HepG2 (cell line): ENCODE results near the gene SMIM41. TPM values are rescaled to one million over a fixed set of nuclear protein-coding genes. Genes with fewer than 3 reads are reported as not detected.

Experiments
- ARID2 ChIP-seq: sonication (generic); formaldehyde crosslinking; IDR thresholded peaks from 2 replicates; pipeline ENCODE4 v1.8.1; 2022; ENCODE audit warnings: mild to moderate bottlenecking, missing genetic modification reagents, borderline replicate concordance
- NR2F2 ChIP-seq: IDR thresholded peaks from 2 replicates; pipeline ENCODE4 v1.6.1; 2012; ENCODE audit warnings: low read depth, inconsistent platforms, borderline replicate concordance
- NRL ChIP-seq: sonication (generic); formaldehyde crosslinking; IDR thresholded peaks from 2 replicates; pipeline ENCODE4 v1.5.0; 2020; ENCODE audit warnings: missing genetic modification reagents, mild to moderate bottlenecking, moderate library complexity, borderline replicate concordance
- RXRA ChIP-seq: sonication (generic); formaldehyde crosslinking; IDR thresholded peaks from 2 replicates; pipeline ENCODE4 v1.5.1; 2020; ENCODE audit warnings: missing genetic modification reagents
- TAF1 ChIP-seq: sonication (generic); formaldehyde crosslinking; IDR thresholded peaks from 2 replicates; pipeline ENCODE4 v1.4.0; 2020; ENCODE audit warnings: missing genetic modification reagents
- UBTF ChIP-seq: sonication (generic); formaldehyde crosslinking; IDR thresholded peaks from 2 replicates; pipeline ENCODE4 v1.4.0; 2020; ENCODE audit warnings: mild to moderate bottlenecking, missing genetic modification reagents
- ZNF280B ChIP-seq: sonication (generic); formaldehyde crosslinking; IDR thresholded peaks from 2 replicates; pipeline ENCODE4 v1.5.0; 2020; ENCODE audit warnings: missing genetic modification reagents, mild to moderate bottlenecking, borderline replicate concordance
- ZNF367 ChIP-seq: sonication (generic); formaldehyde crosslinking; IDR thresholded peaks from 2 replicates; pipeline ENCODE4 v1.4.0; 2020; ENCODE audit warnings: missing genetic modification reagents, borderline replicate concordance
- polyA plus RNA-seq, 8 experiments: library from polyadenylated mRNA; depleted of rRNA in 3 of 8; stranded (reverse) in 7 of 8; unstranded in 1 of 8; fragments of >200 nt; fragmentation: Illumina TruSeq in 4 of 8; extraction: Trizol in 4 of 8; gene quantifications; 2 replicates each; pipeline versions ENCODE4 v1.2.1 to v1.2.3, GENCODE V29; 2011 to 2016; ENCODE audit warnings: low read depth in 4 of 8, missing spikeins in 1 of 8, mixed read lengths in 1 of 8; ENCODE audit not compliant: insufficient read depth in 1 of 8
- total RNA-seq, 5 experiments: library from RNA; depleted of rRNA; stranded (reverse); fragments of >200 nt; fragmentation: Illumina TruSeq; extraction: Trizol; gene quantifications; 2 replicates each; pipeline ENCODE4 v1.2.3, GENCODE V29; 2016; ENCODE audit warnings: low read depth in 1 of 5
- TF ChIP-seq, protein P1 (sequence below): sonication (generic); formaldehyde crosslinking; IDR thresholded peaks from 2 replicates; pipeline ENCODE4 v1.5.0; 2020; ENCODE audit warnings: mild to moderate bottlenecking, missing genetic modification reagents, moderate library complexity

The SMIM41 gene
- total and polyA plus RNA-seq, 2 of the 13 experiments (the other 11 are each of a cell fraction or from before 2014, with no cell fraction given): not detected

DNA sequence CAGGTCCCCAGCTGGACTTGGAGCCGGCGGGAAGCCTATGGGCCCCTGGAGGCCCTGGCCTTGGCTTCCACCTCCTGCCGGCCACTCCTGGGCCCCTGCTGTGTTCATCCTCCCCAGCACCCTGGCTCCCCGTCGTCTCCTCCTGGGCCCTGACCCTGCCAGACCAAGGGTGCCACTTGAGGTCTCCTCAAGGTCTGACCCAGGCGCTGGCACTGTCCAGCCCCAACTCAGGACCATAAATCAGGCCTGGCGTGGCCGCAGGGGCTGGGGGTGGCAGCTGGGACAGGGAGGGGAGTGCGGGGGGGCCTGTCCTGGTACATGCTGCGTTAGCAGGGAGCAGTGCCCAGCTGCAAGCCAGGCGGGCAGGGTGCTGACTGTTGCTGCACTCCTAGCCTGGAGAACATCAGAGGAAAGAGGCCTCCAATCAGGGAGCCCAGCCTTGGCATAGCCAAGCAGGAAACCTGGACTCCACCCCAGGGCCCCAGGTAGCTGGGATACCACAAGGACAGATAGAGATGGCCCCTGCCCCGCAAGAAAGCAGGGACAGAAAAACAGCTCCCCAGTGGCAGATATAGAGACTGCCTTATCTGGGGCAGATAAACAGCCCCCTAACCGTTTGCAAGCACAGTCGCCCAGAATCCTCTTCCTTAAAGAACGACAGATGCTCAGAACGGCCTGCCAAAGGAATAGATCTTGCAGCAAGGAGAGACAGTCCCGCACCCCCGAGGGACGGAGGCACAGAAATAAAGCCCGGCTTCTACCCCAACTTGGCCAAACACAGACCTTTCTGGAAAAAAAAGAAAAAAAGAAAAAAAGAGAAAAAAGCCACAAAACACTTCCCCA lies 16.2 kb upstream of the SMIM41 start (continued):
- peak; percentile 37; the same call in 1 of the 2 replicates for TF ChIP-seq UBTF (CRISPR knock-in tag)
- TF ChIP-seq ARID2 (CRISPR knock-in tag): no peak
- no peak for TF ChIP-seq NR2F2
- 0 out of 2 replicates have a peak, but pooled peaks have one; percentile 1 for TF ChIP-seq TAF1 (CRISPR knock-in tag)
- TF ChIP-seq ZNF367 (CRISPR knock-in tag): no peak
- TF ChIP-seq ZNF280B (CRISPR knock-in tag): peak; percentile 17; the same call in 1 of the 2 replicates
- TF ChIP-seq RXRA (CRISPR knock-in tag): peak; percentile 12; the same call in 1 of the 2 replicates
- 0 out of 2 replicates have a peak, but pooled peaks have one; percentile 53 for TF ChIP-seq NRL (CRISPR knock-in tag)
- TF ChIP-seq, protein P1, sequence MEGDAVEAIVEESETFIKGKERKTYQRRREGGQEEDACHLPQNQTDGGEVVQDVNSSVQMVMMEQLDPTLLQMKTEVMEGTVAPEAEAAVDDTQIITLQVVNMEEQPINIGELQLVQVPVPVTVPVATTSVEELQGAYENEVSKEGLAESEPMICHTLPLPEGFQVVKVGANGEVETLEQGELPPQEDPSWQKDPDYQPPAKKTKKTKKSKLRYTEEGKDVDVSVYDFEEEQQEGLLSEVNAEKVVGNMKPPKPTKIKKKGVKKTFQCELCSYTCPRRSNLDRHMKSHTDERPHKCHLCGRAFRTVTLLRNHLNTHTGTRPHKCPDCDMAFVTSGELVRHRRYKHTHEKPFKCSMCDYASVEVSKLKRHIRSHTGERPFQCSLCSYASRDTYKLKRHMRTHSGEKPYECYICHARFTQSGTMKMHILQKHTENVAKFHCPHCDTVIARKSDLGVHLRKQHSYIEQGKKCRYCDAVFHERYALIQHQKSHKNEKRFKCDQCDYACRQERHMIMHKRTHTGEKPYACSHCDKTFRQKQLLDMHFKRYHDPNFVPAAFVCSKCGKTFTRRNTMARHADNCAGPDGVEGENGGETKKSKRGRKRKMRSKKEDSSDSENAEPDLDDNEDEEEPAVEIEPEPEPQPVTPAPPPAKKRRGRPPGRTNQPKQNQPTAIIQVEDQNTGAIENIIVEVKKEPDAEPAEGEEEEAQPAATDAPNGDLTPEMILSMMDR (CRISPR knock-in tag): peak; percentile 15; the same call in 1 of the 2 replicates
